HG03103 (cell line): ENCODE data around the gene MYOZ2.
A peak's percentile ranks its signal among the peaks of the same experiment; 100 is the strongest.

Experiments used
- ATAC-seq: cut with Tn5 transposase; IDR thresholded peaks from one replicate; pipeline ENCODE4 v1.9.1; 2021; ENCODE audit warnings: low read depth; ENCODE audit not compliant: unreplicated experiment

The MYOZ2 gene

GRCh38 chr4:119189638-119190037, 54.0 kb downstream of the MYOZ2 start:
- ATAC-seq = no peak

- ATAC-seq = no peak
These were observed 54.7 kb downstream of the MYOZ2 start for GRCh38 chr4:119190354-119190753.

GRCh38 chr4:119191505-119191904, 55.9 kb downstream of the MYOZ2 start:
- ATAC-seq = no peak

GRCh38 chr4:119197772-119198212, 62.2 kb downstream of the MYOZ2 start:
- ATAC-seq = no peak

DNA sequence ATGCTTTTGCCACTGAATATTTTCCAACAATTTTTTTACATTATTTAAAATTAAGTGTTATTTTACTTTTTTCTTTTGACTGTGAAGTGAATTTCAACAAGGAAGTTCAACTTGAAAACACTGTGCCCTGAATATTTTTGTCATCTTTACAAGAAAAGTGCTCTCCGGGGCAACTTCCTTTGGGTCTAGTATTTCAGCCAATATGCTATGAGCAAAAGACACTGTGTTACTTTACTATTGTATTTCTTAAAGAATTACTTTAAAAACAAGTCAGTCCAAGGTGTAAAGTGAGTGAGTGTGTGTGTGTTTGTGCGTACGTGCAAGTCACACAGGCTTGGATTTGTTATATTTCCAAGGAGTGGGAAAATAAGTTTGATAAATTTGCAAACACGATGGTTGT, 69.3 kb downstream of the MYOZ2 start:
- no peak for ATAC-seq

DNA sequence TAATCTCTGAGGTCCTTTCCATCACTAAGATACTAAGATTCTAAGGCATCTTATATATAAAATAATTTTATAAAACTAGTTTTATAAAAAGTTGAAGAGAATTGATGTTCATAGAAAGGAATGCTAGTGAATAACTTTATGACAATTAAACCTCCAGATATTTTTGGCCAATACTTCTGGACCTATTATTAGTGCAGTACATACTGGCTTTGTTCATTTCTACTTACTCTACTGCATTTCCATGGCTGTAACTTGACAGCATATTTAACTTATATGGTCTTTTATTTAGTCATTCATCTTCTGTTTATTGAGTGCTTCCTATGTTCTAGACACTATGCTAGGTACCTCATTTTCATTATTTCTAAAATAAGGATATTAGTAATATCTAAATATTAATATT, 70.1 kb downstream of the MYOZ2 start:
- ATAC-seq = no peak

- no peak for ATAC-seq
These were observed 70.5 kb downstream of the MYOZ2 start for GRCh38 chr4:119206178-119206577.

- ATAC-seq = no peak
These were observed 71.4 kb downstream of the MYOZ2 start for GRCh38 chr4:119207051-119207450.

DNA sequence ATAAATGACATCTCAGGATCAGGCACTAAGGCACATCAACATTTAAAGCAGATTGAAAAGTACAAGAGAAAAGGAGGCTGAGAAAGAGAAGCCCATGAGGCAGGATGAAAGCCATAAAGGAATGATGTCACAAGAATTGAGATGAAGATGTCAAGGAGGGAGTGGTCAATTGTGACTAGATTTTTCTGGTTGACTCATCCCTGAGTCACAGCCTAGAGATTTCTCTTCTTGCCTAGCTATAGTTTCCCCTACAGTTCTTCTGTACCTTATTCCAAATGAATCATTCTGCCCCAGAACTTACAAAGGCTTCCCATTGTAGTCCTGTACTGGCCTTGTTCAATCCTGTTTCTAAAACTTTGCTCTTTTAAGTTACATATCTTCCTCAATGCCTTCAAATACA, 73.4 kb downstream of the MYOZ2 start:
- no peak for ATAC-seq

DNA sequence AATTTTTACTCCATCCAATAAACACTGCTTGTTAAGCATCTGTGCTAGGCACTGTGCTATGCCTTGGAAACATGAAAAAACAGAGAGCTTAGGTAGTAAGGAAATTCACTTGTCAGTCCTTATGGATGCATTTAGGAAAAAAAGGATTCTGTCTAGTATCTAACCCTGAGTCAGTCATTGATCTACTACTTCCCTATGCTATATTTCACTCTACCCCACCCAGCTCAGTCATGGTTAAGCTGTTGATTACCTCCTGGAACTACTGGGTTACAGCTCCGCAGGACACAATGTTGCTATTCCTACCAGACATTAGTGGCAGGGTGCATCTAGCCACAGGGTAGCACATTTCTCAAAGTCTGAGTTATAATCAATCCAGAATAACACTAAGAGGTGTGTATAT, 74.0 kb downstream of the MYOZ2 start:
- no peak for ATAC-seq

DNA sequence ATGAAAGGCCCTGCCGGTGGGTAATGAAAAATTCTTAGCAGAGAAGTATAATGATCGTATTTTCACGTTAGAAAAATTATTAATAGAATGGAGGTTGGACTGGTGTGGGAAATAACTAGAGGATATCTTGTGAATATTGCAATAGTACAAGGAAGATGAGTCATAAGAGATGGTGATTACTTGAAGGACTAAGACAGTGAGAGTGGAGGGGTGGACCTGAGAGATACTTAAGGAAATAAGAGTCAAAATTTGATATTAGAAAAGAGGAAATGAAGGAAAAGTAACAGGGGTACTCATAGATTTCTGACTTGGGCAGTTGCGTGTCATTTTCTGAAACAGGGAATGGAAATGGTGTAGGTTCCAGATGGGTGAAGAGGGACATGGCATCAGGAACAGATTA, 75.1 kb downstream of the MYOZ2 start:
- no peak for ATAC-seq

- ATAC-seq = peak; percentile 3
These were observed 76.2 kb downstream of the MYOZ2 start for GRCh38 chr4:119211867-119212233.

DNA sequence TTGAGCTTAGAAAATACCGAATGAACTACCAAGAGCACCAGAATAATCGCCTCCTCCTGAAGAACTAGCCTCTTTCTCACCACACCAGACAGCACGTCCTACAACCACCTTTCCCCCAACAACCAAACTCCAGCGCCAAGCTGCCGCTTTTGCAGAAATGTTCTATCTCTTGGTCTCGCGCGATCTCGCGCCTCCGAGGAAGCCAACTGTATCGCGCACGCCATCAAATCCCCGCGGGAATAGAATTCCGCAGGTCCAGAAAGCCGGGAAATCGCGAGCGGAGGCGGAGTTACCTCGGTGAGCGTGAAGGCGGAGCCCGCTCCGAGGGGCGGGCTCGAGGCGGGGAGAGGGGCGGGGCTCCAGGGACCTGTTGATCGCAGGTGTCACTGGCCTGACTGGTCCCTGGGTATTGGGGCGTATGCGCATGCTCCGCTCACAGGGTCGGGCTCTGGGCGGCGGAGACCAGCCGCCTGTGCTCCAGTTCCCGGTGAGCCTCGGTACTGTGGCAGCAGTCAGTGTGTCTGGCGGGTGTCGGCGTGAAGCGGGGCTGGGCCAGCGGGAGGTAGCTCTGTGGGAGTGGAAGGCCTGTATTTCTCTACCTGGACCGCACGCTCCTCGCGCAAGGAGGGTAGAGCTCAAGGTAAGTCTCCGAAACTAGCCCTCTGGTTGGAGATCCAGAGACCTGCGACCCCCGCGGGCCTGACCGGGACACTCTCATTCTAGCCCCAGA, 76.8 kb downstream of the MYOZ2 start, which contains the start of gene USP53:
TSS of gene USP53 (plus strand) at position 480 of the 730 bp plus-strand sequence. CDS start 27,047 bp downstream, outside the sequence.
- peak; percentile 88 for ATAC-seq

- peak; percentile 47 for ATAC-seq
These were observed 77.5 kb downstream of the MYOZ2 start for GRCh38 chr4:119212964-119213606.

DNA sequence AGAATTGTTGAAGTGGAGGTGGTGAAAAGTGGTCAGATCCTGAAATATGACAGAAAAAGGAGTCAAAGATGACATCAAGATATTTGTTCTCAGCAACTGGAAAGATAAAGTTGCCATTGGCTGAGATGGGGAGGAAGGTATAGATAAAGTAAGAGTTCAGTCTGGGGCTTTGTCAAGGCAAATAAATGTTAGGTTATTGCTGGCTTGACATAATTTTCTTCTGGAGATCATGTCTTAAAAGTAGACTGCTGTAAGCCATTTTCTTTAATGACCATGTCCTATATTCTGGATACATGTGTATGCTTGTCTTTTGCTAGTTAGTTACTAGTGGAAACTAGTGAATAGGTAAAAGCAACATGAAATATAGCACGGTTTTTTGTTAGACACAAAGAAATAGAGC, 82.5 kb downstream of the MYOZ2 start:
- ATAC-seq = no peak

DNA sequence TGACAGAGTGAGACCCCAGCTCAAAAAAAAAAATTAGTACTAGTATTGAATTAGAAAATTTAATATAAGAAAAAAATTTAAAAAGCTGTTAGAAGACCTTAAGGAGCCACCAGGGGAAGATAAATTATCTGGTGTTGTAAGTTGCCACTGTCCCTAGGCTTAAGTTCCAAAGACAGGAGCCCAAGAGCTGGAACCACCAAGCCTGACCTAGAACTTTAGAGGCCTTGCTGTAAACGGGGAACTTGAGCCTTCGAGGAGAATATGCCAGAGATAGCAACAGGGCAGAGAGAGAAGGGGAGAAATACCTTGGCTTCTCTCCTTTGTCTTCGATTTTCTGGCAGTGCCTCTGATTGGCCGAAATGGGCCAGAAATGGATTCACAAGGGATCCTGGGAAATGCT, 85.8 kb downstream of the MYOZ2 start:
- ATAC-seq = no peak

DNA sequence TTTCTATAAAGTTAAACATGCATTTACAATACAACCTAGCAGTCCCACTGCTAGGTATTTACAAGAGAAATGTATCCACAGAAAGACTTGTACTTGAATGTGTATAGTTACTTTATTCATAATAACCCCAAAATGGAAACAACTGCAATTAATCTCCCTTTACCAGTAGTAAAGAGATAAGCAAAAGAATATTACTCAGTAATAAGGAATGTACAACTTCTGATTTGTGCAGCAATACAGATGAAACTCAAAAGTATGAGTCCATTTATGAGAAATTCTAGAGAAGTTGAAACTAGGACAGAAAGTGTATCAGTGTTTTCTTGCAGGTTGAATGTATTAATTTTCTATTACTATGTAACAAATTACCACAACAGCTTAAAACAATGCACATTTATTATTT, 92.1 kb downstream of the MYOZ2 start:
- ATAC-seq = no peak

DNA sequence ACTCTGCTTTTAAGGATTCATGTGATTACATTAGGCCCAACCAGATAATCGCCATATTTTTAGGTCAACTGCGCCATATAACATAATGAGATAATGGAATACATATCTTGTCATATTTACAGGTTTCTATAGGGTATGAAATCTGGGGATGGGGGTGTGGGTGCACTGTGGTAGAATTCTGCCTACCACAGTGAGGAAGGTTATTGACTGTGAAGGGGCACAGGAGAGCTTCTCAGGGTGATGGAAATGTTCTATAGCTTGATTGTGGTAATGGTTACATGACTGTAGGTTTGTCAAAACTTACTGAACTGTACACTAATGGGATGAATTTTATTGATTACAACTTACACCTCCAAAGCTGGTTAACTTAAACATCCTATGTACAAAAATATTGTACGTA, 92.8 kb downstream of the MYOZ2 start:
- ATAC-seq = no peak

GRCh38 chr4:119229908-119230687, 94.5 kb downstream of the MYOZ2 start:
- no peak for ATAC-seq

DNA sequence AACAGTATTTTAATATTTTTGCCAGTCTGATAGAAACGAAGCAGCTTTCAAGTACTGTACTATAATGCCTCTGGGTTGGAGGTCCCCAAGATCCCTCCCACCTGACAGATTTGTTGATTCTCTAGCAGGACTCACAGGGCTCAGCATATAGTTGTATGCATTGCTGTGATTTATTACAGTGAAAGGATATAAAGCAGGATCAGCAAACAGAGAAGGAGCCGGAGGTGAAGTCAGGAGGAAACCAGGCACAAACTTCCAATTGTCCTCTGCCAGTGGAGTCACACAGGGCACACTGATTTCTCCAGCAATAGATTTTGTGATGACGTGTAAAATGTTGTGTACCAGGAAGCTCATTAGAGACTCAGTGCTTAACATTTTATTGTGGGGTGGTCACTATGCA, 95.9 kb downstream of the MYOZ2 start:
- no peak for ATAC-seq

- ATAC-seq = no peak
These were observed 96.7 kb downstream of the MYOZ2 start for GRCh38 chr4:119232286-119232685.
